Measurements from ENCODE around the gene KNCN. TPM values are rescaled to one million over a fixed set of nuclear protein-coding genes. Genes with fewer than 3 reads are reported as not detected.

Gene KNCN
- total RNA-seq, 2 donors from 2014 or later = not detected

DNA sequence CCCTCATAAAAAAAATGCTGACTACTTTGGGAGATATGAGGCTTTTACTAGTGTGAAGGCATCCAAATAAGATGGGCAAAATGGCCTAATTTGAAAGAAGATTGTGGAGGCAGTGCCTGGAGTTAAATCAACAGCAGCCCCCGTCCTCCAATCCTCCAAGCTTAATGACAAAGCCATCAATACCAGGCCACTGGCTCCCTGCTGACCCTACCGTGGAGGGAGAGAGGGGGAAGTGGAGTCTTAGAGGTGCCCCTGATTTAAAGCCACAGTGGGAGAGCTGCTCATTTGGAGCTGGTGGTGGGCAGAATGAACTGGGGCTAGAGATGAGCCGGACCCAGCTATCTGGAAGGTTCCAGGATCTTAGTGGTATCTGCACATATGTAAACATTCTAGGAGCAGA, 24.3 kb upstream of the KNCN start:
- Histone ChIP-seq H3K4me1 (peaks cover 0 to 22% of the 10 kb centered on the region in 2 donors), H3K27ac (no peak overlapping the region)
- TF ChIP-seq, protein P1, sequence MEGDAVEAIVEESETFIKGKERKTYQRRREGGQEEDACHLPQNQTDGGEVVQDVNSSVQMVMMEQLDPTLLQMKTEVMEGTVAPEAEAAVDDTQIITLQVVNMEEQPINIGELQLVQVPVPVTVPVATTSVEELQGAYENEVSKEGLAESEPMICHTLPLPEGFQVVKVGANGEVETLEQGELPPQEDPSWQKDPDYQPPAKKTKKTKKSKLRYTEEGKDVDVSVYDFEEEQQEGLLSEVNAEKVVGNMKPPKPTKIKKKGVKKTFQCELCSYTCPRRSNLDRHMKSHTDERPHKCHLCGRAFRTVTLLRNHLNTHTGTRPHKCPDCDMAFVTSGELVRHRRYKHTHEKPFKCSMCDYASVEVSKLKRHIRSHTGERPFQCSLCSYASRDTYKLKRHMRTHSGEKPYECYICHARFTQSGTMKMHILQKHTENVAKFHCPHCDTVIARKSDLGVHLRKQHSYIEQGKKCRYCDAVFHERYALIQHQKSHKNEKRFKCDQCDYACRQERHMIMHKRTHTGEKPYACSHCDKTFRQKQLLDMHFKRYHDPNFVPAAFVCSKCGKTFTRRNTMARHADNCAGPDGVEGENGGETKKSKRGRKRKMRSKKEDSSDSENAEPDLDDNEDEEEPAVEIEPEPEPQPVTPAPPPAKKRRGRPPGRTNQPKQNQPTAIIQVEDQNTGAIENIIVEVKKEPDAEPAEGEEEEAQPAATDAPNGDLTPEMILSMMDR (IDR thresholded peaks at IDR 0.05) = no peak

GRCh38 chr1:46575300-46575699, 23.9 kb upstream of the KNCN start:
- H3K4me3 ChIP-seq = no peak overlapping the region
- H3K27ac ChIP-seq = no peak overlapping the region
- H3K4me1 ChIP-seq = peaks cover 0 to 22% of the 10 kb centered on the region in 2 donors
- TF ChIP-seq, protein P1 (IDR thresholded peaks at IDR 0.05) = no peak
- no peaks in the 10 kb centered on the region for H3K9me3 ChIP-seq
- H3K27me3 ChIP-seq = no peaks in the 10 kb centered on the region
- DNase-seq (ENCODE audit: low spot score) = no peak
- peaks cover 46% of the 10 kb centered on the region for H3K36me3 ChIP-seq

More for the DNA sequence above, 24.3 kb upstream of the KNCN start:
- Histone ChIP-seq H3K27me3 (no peaks in the 10 kb centered on the region), H3K36me3 (peaks cover 47% of the 10 kb centered on the region), H3K4me3 (no peak overlapping the region), H3K9me3 (no peaks in the 10 kb centered on the region)
- no peak for DNase-seq (ENCODE audit: low spot score)

- no peaks in the 10 kb centered on the region for H3K27me3 ChIP-seq
- peaks cover 0 to 22% of the 10 kb centered on the region in 2 donors for H3K4me1 ChIP-seq
- peaks cover 32% of the 10 kb centered on the region for H3K36me3 ChIP-seq
- H3K4me3 ChIP-seq = no peak overlapping the region
- no peak for DNase-seq (ENCODE audit: low spot score)
- no peaks in the 10 kb centered on the region for H3K9me3 ChIP-seq
- TF ChIP-seq, protein P1 (IDR thresholded peaks at IDR 0.05) = no peak
- H3K27ac ChIP-seq = peak overlapping the region; percentile 62 to 78
Observed at GRCh38 chr1:46571691-46572225, 20.3 kb upstream of the KNCN start.

DNA sequence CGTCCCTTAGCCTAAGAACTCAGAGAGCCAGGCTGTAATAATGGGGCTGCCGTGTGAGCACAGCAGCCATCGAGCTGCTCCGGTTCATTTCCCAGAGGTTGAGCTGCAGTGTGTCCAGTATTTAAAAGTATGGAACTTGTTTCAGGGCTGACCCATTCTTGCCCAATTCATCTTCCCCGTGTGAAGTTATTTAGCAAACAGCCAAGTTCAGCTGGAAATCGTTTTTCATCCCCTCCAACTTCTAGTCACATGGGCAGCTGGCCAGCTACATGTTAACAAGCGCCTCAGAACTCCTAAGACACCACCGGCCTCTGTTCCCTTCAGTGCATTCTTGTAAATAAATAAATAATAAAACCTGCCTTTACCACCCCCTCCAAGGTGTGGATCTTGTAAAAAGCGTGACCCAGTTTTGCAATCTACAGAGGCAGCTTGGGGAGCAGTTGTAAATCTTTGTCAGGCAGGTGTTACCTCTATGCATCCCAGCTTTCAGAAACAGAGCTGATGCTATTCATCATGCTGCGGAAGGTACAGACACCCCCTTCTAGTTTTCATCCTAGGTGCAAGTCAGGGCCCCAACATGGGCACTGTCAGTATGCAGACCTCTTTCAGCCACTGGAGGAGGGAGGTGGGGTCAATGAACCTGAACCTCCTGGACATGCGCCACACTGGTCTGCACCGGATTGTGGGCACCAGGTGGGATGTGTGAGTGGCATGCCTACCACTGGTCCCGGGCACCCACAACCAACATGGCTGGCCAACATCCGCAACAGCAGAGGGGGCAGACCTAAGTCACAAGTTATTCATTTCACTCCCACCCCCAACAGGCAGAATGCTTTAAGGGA, 18.7 kb upstream of the KNCN start:
- H3K27ac ChIP-seq = no peak overlapping the region
- no peaks in the 10 kb centered on the region for H3K27me3 ChIP-seq
- H3K4me3 ChIP-seq = no peak overlapping the region
- peaks cover 22% of the 10 kb centered on the region for H3K36me3 ChIP-seq
- TF ChIP-seq, protein P1 (IDR thresholded peaks at IDR 0.05) = no peak
- H3K4me1 ChIP-seq = peaks cover 0 to 22% of the 10 kb centered on the region in 2 donors
- no peaks in the 10 kb centered on the region for H3K9me3 ChIP-seq
- no peak for DNase-seq (ENCODE audit: low spot score)

DNA sequence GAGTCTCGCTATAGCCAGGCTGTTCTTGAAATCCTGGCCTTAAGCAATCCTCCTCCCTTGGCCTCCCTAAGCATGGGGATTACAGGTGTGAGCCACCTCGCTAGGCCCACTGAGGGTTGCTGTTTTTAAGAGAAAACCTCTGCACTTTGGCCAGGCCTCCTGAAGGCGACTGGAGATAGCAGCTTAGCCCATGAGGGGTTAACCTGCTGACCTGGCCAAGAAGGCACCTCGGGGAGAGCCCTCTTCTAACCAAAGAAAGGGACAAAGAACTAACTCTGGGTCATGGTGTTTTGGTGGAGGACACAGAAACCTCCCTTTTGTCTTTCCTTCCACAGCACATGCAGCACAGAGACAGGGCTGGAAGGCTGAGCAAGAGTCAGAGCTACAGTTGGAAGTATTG, 17.7 kb upstream of the KNCN start:
- H3K9me3 ChIP-seq = no peaks in the 10 kb centered on the region
- peaks cover 32% of the 10 kb centered on the region for H3K36me3 ChIP-seq
- TF ChIP-seq, protein P1 (IDR thresholded peaks at IDR 0.05) = no peak
- H3K4me3 ChIP-seq = no peak overlapping the region
- H3K27ac ChIP-seq = no peak overlapping the region
- DNase-seq (ENCODE audit: low spot score) = no peak
- no peaks in the 10 kb centered on the region for H3K27me3 ChIP-seq
- peaks cover 0 to 22% of the 10 kb centered on the region in 2 donors for H3K4me1 ChIP-seq

Data from right atrium auricular region (tissue), 2 donors.